ENCODE data around the gene GRXCR2.

DNA sequence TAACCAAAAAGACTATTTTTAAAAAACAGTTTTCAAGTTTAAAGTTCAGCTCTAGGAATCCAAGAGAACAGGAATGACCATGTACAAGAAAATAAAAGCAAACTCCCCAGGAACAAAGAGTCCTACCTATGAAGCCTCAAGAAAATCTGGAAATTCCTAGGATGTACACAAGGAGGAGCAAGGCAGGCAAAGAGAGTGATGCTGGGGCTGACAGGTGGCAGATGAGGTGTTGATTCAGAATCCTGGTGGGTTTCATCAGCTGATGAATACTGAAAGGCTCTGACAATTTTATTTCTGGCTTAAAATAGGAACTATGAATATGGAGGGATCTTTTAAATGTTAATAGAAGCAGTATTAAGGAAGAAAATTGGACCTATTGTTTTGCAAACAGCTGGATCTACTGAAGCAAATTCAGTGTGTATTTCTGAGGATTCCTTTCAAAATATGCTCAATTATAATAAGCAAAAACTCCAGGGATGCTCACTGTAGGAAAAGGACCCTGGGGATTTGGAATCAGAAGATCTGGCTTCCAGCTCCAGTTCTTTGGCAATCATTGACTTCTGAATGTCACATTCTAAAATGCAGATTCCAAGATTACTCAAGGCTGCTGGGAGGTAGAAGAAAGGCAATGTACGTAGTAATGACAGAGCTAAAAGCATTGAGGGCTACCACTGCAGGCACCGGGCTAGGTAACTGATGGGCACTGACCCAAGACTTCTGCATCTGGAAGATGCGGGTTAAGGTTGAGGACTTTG is 35.6 kb upstream of the GRXCR2 start:
- TF ChIP-seq GATA3 (IDR thresholded peaks at IDR 0.05; ENCODE audit: low read depth, low read length) (no peak), GATA2 (IDR thresholded peaks at IDR 0.05; ENCODE audit: low read depth, low read length) (no peak)
